Measurements from ENCODE around the gene NDUFV2. TPM values are rescaled to one million over a fixed set of nuclear protein-coding genes. Genes with fewer than 3 reads are reported as not detected.

NDUFV2 gene
- total and polyA plus RNA-seq, 2 of the 8 experiments (the other 6 are each of a cell fraction or from before 2014, with no cell fraction given), result 90.8 to 191 TPM

- TF ChIP-seq TAF7 (optimal IDR thresholded peaks at IDR 0.05; ENCODE audit: borderline replicate concordance, low read depth, low read length) (no peak), RNF2 (IDR thresholded peaks at IDR 0.05; ENCODE audit: borderline replicate concordance, low read depth, low read length, missing control alignments, poor library complexity, severe bottlenecking) (no peak), KDM5A (IDR thresholded peaks at IDR 0.05; ENCODE audit: low read length) (no peak), EZH2 (IDR thresholded peaks at IDR 0.05; ENCODE audit: low read depth, low read length, severe bottlenecking) (no peak), TBP (IDR thresholded peaks at IDR 0.05; ENCODE audit: low read depth, low read length) (no peak)
Observed at GRCh38 chr18:9140381-9140780, 37.9 kb downstream of the NDUFV2 start (continued).
